ENCODE measurements around the gene SAMMSON.

GRCh38 chr3:70061096-70061495 lies 61.6 kb downstream of the SAMMSON start:
- TF ChIP-seq CTCF (IDR thresholded peaks at IDR 0.05) (no peak), POLR2A (IDR thresholded peaks at IDR 0.05) (no peak), EP300 (IDR thresholded peaks at IDR 0.05; ENCODE audit: low read depth) (no peak)
